Upper lobe of right lung (tissue), 1 donor: ENCODE measurements around the gene SLC7A1. TPM values are rescaled to one million over a fixed set of nuclear protein-coding genes. Genes with fewer than 3 reads are reported as not detected.
A peak's percentile ranks its signal among the peaks of the same experiment; 100 is the strongest.

Source experiments
- ATAC-seq: fragments of 200-7000 bp; cut with Tn5 transposase; one replicate; pipeline ENCODE4 v1.9.1; 2020; ENCODE audit warnings: mild to moderate bottlenecking, moderate library complexity
- DNase-seq: peaks from one replicate; pipeline ENCODE4 v3.0.0-alpha.2; 2020
- H3K27ac ChIP-seq: fragments of 200-600 bp; one replicate; pipeline ENCODE4 v1.8.0; 2022
- H3K27me3 ChIP-seq: fragments of 200-600 bp; one replicate; pipeline ENCODE4 v1.8.0; 2022; ENCODE audit warnings: mild to moderate bottlenecking
- H3K36me3 ChIP-seq: fragments of 200-600 bp; one replicate; pipeline ENCODE4 v1.8.0; 2022
- H3K4me1 ChIP-seq: fragments of 200-600 bp; one replicate; pipeline ENCODE4 v1.8.0; 2022
- H3K4me3 ChIP-seq: fragments of 200-600 bp; one replicate; pipeline ENCODE4 v1.8.0; 2022; ENCODE audit warnings: mild to moderate bottlenecking
- H3K9me3 ChIP-seq: fragments of 200-600 bp; one replicate; pipeline ENCODE4 v1.8.0; 2022
- CTCF ChIP-seq: fragments of 200-600 bp; IDR thresholded peaks from one replicate; pipeline ENCODE4 v1.8.0; 2022; ENCODE audit warnings: antibody characterized with exemption
- intact Hi-C: fragments of 100-400 bp; cut with DNase I; formaldehyde crosslinking; loops from one replicate; pipeline ENCODE4 v1.11.0; 2022
- total RNA-seq: library from RNA; stranded (reverse); fragmentation: NEBNext Ultra II Directional; extraction: Animal tissue kit (Norgen Biotek cat#: 25700); gene quantifications from one replicate; pipeline ENCODE4 v1.2.1, GENCODE V29; 2021
- donor health status: DM: no; HTN: yes; CAD: no; lungs with severe emphysema.

Gene SLC7A1
- total RNA-seq, 1 donor from 2014 or later, result 30.2 TPM

- Histone ChIP-seq H3K27me3 (no peaks in the 10 kb centered on the region), H3K4me3 (no peak overlapping the region), H3K9me3 (no peaks in the 10 kb centered on the region), H3K36me3 (no peaks in the 10 kb centered on the region), H3K27ac (no peak overlapping the region), H3K4me1 (no peaks in the 10 kb centered on the region)
- intact Hi-C loops, result no loop called here
- ATAC-seq (no peak), DNase-seq (no peak)
- TF ChIP-seq CTCF, result no peak
These were observed 20.4 kb downstream of the SLC7A1 start for GRCh38 chr13:29575098-29575497.

DNA sequence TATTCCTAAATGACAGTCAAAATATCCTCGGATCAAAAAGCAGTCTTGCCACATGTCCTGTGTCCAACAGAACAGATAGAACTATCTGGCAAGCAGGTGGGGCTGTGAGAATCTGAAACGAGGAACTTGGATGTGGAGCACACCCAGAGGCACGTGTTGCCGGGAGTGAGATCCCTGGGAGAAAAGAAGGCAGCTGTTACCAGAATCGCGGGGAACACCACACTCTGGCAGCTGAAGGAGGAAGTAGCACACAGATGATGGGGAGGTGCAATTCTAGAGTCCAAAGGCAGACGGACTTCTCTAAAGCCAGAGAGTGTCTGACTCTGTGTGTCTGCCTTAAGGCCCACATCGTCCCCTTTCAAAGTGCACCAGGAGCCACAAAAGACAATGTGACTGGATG lies 22.3 kb downstream of the SLC7A1 start:
- H3K9me3 ChIP-seq, result no peaks in the 10 kb centered on the region
- H3K4me1 ChIP-seq, result no peaks in the 10 kb centered on the region
- peak; percentile 78 for ATAC-seq
- no peaks in the 10 kb centered on the region for H3K36me3 ChIP-seq
- H3K4me3 ChIP-seq, result no peak overlapping the region
- no peak for DNase-seq
- intact Hi-C loops, result no loop called here
- no peak for TF ChIP-seq CTCF
- no peak overlapping the region for H3K27ac ChIP-seq
- no peaks in the 10 kb centered on the region for H3K27me3 ChIP-seq

DNA sequence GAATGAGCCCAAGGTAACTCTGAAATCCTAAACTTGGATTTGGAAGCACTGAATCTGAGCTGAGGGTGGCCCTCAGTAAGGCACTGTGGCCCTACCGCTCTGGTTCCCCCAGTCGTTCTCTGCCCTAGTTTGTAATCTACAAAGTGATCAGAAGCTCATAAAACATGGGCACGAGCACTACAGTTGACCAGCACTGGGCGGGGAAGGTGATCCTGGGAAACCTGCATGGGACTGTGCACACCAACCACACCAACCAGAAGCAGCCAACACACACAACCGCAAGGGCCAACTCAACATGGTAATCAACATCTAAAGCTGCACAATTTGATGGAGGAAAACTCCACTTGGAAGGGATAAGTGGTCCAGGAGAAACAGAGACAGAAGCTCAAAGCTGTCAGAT lies 22.9 kb downstream of the SLC7A1 start:
- DNase-seq (no peak), ATAC-seq (no peak)
- intact Hi-C loops, result no loop called here
- Histone ChIP-seq H3K4me3 (no peak overlapping the region), H3K27me3 (no peaks in the 10 kb centered on the region), H3K27ac (no peak overlapping the region), H3K4me1 (no peaks in the 10 kb centered on the region), H3K9me3 (no peaks in the 10 kb centered on the region), H3K36me3 (no peaks in the 10 kb centered on the region)
- TF ChIP-seq CTCF, result no peak

DNA sequence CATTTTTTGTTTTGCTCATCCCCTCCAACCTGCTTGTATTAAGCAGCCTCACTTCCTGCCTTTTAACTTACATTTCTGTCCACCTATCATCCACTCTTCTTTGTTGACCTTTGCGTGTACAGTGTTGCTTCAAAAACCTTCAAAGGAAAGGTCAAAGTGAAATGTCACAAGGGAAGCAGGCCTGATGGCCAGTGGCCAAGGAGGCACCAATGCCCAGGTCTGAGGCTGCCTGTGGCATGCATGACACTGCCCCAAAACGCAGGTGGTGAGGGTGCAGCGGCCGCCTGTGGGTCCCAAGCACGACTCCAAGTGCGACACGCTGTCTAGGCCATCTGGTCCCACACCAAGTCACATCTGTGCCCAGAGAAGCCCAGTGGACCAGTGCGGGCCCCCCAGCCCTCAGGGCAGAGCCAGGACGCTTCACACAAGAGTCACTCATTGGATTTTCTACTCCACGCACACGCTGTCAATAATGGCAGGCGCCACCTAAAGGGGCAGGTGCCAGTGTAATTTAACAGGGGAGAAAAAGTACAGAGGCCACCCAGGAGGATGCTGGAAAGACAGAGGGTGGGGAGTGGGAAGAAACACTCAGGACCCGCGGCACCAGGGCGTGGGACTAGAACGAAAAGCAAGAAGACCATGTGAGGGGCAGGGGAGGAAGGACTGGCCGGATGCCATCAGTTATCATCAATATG lies 23.5 kb downstream of the SLC7A1 start:
- ATAC-seq (no peak), DNase-seq (no peak)
- no peaks in the 10 kb centered on the region for H3K4me1 ChIP-seq
- no peak overlapping the region for H3K4me3 ChIP-seq
- H3K9me3 ChIP-seq, result no peaks in the 10 kb centered on the region
- no peaks in the 10 kb centered on the region for H3K36me3 ChIP-seq
- no peak for TF ChIP-seq CTCF
- intact Hi-C loops, result no loop called here
- H3K27me3 ChIP-seq, result no peaks in the 10 kb centered on the region
- H3K27ac ChIP-seq, result no peak overlapping the region

GRCh38 chr13:29570051-29570654 lies 25.3 kb downstream of the SLC7A1 start:
- H3K4me1 ChIP-seq, result no peaks in the 10 kb centered on the region
- H3K27me3 ChIP-seq, result no peaks in the 10 kb centered on the region
- DNase-seq, result no peak
- H3K36me3 ChIP-seq, result no peaks in the 10 kb centered on the region
- no peak for TF ChIP-seq CTCF
- no peak overlapping the region for H3K27ac ChIP-seq
- no peak overlapping the region for H3K4me3 ChIP-seq
- intact Hi-C loops, result no loop called here
- no peak for ATAC-seq
- H3K9me3 ChIP-seq, result no peaks in the 10 kb centered on the region
